Measurements from ENCODE around the gene CDH16.
"Not testable (repeated sequence)": the region's sequence is repeated elsewhere in the genome, so short reads cannot be mapped to it uniquely, and the experiment has no call there.

The CDH16 gene

DNA sequence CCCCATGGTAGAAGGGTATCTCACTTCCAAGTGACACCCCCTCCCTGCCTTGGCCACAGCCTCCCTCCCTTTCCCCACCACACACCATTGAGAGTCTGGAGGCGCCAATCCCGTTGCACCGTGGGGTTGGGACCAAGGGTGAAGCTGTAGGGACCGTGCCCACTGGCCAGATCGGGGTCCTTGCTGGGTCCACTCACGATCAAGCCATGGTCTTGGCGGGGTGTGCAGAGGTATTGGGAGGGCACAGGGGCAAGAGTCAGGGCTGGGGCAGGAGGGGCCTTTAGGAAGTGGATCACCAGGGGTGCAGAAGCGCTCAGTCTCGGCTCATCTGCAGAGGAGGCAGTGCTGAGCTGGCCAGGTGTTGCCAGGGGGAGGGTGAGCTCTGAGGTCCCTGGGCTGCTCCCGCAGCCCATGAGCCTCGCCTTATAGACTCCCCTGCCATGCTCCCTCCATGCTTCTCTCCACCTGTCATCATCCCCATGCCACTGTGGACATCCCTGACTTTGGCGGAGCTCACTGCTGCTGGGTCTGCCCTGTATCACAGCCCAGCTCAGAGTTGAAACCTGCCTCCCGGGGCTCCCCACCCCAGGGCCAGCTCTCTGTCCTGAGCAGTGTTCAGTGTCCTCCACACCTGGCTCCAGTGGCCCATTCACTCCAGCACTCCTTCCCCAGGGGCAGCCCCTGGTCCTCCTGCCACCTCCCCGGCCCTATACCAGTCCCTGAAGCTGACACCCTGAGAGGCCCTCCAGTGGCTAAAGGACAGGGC is 8.3 kb downstream of the CDH16 start:
- DNase-seq: no peak

DNA sequence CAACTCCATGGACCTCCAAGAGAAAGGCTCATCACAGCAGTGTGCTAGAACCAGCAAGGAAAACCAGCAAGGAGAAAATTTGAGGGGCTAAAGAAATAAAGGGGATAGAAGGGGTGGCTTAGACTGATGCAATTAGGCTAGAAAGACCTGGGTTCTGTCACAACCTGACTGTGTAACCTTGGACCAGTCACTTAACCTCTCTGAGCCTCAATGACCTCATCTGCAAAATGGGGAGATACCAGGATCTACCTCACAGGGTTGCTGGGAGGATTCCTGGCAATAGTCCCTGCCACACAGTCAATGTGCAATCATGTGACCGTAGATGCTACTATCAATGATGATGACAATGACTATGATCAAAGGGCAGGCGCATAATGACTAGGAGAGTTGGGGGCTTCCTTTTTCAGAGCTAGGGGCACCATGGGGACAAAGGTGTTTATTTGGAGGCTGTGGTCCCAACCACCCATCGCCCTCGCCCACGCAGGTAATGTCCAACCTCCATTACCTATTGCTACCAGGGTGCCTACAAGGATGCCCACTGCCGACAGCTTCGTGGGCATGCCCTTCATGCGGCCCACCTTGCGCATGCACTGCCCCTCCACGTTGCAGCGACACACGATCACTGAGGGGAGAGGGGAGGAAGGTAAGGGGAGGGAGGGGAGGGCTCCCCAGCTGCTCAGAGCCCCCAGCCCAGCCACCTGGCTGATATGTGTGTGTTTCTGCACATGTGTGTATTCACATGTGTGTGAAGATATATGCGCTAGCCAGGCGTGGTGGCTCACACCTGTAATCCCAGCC is 9.7 kb downstream of the CDH16 start:
- DNase-seq: no peak

DNA sequence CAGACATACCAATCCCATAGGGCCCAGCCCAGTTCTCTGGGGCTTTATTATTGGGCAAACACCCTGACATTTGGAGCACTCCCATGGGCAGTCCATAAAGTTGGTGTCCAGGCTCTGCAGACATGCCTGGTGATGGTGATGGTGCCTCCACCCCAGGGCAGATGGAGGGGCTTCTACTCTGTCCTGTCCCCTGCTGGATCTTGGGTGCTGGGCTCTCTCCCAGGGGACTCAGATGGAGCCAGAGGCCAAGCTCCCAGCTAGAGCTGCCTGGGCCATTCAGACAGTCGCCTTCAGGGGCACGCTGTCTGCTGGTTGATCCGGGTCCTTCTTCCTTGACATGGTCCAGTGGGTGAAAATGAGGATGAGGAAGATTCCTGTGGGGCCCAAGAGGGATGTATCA is 10.6 kb downstream of the CDH16 start:
- no peak for DNase-seq

DNA sequence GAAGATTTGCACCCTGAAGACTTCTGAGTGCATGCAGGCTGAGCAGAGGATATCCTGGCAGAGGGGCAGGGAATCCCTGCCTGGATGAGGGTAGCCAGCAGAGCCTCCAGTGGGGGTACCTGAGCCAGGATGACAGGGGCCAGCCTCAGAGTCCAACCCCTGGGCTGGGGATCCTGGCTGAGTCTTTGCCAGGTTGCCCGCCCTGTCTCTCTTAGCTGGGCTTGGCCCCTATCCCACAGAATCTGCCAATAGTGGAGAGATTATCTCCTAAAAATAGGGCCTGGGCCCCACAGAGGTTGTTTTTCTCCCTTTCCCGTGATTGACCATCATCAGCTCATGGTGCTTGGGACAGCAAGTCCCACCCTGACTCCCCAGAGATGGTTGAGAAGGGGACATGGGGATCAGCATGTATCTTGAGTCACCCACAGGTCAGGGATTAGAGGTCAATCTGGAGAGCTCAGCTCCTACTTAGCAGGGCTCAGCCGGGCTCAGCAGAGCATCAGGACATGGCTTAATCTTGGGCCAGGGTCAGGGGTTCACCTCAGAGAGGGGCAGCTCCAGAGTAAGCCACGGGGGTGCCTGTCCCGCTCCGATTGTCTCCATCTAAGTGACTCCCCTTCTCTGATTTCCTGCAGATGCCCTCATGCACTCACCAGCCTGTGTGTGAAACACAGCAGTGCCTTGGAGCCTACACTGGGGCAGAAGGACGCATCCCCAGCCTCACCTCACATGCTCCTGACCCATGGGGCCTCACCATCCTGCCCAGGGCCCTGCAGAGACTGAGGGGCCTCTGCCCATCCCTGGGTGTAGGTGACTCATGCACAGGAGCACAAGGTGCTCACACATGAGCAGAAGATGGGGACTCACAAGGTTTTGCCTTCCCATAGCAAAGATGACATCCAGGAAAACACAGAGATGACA is 11.5 kb downstream of the CDH16 start:
- no peak for DNase-seq

DNA sequence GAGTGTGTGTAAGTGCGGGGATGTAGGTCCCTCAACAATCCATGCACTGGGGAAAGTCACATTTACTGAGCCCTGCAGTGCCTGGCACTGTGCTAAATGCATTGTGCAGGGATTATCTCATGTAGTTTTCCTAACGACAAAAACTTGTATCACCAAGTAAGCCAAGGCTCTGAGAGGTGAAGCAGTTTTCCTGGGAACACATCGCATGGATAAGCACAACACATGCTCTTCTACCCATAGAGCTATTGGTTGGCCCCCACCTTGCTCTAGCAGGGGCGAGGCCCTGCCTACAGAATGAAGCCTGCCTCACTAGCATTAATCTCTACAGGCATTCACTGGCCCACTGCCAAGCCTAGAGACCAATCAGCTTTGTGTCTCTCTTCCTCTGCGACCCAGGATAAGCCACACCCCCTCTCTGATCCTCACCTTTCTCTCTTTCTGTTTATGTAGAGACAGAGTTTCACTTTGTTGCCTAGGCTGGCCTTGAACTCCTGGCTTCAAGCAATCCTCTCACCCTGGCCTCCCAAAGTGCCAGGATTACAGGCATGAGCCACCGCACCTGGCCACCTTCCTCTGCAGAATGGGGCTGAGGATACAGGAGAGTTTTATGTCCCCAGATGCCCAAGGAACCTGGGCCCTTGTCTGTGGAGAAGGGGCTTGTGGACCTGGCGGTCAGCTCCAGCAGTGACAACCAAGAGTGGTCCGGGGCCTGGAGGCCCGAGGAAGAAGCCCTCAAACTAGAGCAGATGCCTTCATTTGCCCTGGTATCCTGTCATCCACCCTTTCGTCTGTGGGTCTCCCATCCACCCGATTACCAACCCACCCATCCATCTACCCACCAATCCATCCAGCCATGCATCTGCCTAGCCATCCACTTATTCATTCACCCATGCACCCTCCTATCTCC is 12.8 kb downstream of the CDH16 start:
- no peak for DNase-seq

DNA sequence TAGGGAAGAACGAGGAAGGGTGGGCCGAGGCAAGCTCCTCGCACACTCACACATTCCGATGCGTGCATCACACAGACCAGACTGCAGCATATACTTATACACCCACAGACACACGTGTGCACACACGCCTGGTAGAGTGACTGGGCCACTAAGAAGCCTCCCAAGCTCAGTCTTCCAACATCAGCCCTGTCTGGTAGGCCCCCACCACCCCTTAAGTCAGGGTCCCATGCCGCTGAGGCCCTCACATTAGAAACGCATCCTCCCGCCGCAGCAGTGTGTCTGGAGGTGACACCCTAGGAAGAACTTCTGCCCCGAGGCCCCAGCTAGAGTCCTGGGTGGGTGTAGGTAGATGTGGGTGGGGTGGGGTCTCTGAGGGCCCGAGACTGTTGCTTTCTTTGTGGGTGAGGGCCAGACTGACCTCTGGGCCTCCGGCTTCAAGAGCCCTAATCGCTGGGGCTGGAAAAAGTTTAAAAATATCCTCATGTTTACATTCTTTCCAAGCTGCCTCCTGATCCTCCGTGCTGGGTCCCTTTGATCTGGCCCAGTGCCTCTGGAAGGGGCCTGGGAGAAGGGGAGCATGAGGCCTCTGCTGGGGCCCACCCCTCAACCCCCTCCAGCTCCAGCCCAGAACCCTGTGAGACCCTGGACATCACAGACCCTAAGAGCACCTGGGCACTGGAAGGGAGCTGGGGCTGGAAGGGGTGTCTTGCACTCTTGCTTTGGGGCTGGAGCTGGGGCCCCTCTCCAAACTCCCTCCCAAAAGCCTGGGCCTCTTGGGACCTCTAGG is 13.6 kb downstream of the CDH16 start:
- DNase-seq: no peak

DNA sequence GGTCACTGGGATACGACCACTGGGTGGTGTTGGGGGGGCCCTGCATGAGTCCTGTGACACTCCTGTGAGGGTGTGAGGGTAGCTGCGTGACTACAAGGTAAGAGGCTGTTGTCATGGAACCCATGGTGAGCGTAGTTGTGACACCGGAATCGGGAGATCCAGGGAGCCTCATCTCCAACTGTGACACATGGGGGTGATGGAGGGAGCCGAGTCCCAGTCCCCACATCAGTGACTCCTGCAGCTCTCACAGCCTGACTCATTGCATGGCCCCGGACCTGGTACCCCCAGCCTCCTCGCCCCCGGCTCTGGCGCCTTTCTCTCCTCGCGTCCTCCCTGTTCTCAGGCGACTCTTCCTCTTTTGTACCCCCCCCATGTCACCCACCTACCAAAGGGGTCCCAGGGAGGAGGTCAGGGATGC is 14.2 kb downstream of the CDH16 start:
- no peak for DNase-seq

DNA sequence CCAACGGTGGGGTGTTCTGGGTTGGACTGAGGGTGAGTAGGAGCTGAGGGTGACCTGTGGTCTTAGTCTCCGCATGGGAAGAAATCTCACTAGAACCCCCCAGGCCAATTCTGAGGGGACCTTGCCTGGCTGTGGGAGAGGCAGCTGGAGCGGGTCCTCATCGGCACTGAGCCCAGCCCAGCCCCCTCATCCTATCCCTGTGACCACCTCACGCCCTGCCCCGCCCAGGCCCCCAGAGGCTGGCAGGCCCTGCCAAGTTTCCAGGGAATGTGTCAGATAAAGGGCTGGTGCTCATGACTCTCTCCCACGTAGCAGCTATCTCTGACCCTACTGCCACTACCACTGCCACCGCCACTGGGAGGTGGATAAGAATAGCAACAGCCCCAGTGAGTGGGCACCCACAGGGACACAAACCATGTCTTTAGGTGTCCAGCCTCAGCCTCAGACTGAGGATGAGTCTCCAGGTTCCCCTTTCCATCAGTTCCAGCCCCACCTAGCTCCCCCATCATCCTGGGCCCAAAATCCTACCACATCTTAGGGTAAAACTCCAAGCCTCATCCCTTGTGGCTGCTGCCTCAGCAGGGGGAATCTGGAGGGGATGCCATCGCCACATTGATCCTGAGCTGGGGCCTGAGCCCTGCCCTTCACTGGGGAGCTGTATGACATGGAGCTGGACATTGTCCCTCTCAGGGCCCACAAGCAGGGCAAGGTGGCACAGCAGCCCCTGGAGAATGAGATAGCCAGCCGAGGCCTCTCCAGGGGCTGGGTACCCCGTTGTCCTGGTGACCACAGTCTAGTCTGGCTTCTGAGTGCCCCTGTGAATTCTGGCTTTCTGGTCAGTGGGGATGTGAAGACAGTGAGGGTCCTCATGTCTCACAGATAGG is 14.9 kb downstream of the CDH16 start:
- DNase-seq: no peak

DNA sequence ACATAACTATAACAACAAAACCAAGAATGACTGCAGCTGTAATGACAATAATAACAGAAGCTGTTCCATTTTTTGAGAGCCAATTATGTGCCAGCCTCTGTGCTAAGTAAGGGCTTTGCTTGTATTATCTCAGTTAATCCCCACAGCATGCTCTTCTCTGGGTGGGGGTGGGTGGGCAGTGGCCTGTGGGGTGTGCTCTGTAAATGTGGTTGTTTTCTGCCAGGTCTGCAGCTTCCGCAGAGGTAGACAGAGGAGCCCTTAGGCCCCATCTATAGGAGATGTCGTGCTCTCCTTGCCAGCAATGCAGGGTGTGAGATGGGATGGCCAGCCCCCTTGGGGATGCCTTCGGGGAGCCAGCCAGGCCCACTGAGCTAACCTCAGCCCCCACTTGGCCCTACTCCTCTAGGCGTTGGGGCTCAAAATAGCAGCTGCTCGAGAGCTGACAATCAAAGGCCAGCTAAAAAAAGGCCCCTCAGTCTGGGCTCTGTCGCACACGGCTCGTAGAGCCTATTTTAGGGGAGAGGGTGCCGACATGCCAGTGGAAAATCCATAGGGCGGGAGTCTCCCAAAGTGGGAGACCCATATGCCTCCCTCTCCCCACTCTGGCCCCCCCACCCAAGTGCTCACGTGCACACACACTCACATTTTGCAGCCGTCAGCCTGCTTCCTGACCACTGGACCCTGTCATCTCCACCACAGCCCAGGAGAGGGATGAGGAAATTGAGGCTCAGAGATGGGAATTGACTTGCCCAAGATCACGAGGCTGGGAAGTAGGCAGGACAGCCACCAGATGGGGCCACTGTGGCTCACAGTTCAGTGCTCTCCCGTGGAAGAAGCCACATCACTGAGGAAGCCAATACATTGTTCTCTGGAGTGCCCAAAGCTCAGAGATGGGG is 15.8 kb downstream of the CDH16 start:
- DNase-seq: no peak

DNA sequence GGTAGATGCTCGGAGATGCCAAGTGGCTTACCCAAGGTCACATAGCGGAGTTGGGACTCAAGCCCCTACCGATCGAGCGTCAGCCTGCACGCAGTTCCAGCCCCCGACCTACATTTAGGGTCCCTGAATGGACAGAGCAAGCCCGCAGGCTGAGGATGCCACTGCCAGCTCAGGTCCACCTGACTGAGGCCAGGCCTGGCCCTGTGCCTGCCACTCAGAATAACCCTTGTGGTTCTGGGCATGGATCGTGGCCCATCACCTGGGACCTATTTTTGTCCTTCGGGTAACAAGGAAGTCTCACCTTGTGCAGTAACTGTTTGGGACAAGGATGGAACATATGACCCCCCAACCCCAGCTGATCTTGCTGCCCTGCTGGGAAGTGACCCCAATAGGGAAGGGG is 17.1 kb downstream of the CDH16 start:
- no peak for DNase-seq

DNA sequence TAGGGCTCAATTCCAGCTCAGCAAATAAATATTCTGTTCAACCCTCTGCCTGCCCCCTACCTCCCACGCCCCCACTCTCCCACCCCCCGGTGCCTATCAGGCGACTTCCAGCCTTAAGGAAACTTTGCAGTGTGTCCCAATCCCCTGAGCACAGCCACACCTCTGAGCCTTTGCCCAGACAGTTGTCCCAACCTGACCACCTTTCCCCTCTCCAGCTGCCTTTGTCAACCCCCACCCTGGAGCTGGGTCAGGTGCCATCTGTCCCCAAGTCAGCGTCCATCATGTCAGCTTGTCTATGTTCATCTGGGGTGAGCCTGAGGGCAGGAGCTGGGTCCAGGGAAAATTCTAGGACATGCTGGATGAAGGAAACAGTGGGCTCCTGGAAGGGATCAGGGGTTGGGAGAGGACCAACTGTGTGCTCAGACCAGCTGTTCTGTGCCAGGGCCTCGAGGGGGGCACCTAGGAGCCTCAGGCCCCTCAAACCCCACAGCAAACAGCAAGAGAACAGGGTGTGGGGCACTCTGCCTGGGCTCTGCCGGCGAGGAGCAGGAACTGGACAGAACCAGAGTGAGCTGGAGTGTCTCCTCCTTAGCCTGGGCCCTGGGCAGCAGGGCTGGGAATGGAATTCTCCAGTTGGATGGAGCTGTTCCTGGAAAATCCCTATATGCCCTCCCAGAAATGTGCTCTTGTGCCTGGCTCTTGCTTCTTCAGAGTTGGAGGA is 17.8 kb downstream of the CDH16 start:
- no peak for DNase-seq

DNA sequence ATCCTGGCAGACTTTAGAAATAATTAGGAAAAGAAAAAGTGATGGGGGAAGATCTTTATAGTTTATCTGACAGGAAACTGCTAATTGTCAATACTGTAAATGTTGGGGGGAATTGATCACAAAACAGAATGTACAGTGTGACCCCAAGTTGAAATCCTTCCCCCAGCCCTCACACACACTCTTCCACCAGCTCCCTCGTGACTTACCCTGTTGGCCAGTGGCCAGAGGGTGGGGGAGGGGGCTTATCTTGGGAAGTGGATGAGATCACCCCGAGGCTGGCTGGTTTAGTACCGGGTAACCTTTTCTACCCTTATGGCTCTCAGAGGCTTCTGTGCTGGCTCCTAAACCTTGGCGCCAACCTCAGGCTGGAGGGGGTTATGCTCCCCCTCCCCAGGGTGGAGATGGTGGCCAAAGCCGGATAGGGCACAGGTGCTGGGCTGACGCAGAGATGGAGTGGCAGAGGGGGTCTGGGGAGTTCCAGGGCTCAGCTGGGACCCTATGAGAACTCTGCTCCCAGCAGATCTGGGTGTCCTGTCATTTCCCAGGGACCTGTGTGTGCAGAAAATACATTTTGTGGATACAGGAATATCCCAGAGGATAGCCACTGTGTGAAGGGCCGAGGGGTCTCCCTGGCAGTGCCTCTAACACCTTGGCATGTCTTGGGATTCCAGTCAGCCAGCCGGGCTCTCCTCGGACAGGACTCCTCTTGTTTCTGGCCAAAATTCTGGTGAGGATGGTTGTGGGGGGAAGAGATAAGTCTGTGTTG is 18.6 kb downstream of the CDH16 start:
- DNase-seq: peak; percentile 69

DNA sequence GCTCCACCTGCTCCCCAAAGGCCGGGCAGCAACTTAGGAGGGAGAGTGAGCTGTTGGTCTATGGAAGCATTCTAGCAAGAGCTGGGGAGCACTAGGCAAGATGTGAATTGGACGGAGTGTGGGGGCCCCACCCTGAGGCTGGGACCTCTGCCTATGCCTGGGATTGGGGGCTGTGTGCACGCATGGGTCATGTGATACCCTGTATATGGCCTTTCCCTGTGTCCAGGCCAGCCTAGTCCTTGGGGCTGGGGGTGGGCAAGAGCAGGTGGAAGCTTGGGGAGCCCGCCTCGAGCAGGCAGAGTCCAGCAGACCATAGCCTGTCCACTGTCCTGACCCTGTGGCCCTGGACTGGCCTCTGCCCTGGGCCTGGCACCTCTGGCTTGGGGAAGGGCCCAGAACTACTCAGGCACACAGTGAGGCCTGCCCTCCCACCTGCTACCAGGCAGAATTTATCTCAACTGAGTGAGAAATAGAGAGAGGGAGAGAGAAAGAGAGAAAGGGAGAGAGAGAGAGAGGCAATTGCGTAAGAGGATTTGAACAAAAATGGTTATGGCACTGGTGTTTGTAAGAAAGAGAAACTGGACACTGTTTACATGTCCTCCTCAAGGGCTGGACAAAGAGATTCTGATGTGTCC is 19.3 kb downstream of the CDH16 start:
- no peak for DNase-seq

DNA sequence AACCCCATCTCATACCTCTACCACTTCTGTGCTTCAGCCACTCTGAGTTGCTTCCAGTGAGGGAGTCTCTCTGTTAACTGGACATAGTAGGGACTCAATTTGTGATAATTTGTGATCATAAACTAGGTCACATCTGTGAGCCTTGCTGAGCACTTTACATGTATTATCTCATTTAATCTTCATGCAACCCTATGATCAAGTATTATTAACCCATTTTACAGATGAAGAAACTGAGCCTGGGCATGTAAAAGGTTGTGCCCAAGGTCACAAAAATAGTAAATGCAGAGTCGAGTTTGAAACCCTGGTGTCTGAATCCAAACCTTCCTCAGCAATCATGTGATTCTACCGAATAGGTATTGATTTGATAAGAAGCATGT is 19.8 kb downstream of the CDH16 start:
- no peak for DNase-seq

DNA sequence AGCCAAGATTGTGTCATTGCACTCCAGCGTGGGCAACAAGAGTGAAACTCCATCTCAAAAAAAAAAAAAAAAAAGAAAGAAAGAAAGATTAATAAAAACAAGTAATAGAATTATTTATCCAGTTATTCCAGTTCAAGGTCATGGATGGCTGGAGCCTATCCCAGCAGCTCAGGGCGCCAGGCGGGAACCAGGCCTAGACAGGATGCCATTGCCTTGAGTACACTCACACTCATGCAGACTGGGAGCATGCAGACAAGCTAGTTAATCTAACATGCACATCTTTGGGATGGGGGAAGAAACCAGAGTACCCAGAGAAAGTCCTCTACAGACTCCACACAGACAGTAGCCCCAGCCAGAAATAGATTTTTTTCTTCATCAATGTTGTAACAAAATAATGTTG is 20.5 kb downstream of the CDH16 start:
- DNase-seq: no peak

DNA sequence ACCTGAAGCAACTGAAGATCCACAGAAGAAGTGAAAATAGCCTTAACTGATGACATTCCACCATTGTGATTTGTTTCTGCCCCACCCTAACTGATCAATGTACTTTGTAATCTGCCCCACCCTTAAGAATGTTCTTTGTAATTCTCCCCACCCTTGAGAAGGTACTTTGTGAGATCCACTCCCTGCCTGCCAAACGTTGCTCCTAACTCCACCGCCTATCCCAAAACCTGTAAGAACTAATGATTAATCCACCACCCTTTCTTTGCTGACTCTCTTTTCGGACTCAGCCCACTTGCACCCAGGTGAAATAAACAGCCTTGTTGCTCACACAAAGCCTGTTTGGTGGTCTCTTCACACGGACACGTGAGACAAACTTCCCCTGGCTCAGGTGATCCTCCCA is 22.0 kb downstream of the CDH16 start:
- DNase-seq: not testable (repeated sequence)

DNA sequence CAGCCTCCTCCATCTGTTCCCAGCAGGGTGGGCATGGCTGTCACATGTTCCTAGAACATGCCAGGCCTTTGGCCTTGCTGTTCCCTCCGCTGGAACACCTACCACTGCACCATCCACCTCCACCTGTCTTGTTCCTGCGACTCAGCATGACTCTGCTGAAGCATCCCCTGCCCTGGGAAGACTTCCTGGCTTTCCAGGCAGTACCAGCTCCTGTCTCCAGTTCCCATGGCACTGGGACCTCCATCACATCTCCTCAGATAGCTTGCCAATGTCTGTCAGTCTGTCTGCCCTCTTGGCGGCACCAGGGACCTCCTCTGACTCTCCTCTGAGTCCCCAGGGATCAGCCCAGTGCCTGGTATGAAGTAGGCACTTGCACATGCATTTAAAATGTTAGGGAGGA is 22.7 kb downstream of the CDH16 start:
- DNase-seq: no peak

DNA sequence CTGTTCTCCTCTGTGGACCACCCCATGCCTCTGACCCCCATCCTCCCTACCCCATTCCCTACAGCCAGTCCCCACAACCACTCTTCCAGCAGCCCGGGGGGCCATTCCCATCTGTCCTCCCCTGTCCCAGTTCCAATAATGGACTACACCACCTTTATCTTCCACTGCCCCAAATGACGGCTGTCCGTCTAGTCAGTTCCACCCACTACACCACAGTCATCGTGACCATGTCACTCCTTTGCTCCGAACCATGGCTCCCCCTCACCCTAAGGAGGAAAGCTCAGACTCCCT is 23.1 kb downstream of the CDH16 start:
- DNase-seq: no peak

Measured in DMS79 treated with DMSO at 0.1 percent for 48 hours (cell line).